Measurements from ENCODE around the gene GSTK1.
A peak's percentile ranks its signal among the peaks of the same experiment; 100 is the strongest.

Gene GSTK1

GRCh38 chr7:143240291-143241168, 22.7 kb upstream of the GSTK1 start:
- in situ Hi-C loops (cut with HindIII; ENCODE audit: low pct_ligation_motif_present, low sequenced_read_pairs) = no loop called here

GRCh38 chr7:143242306-143242705, 20.9 kb upstream of the GSTK1 start:
- no peaks in the 10 kb centered on the region for H3K27me3 ChIP-seq (replicated peaks)
- no peak for DNase-seq
- H3K36me3 ChIP-seq (replicated peaks) = no peaks in the 10 kb centered on the region
- H3K4me3 ChIP-seq (ENCODE audit: low read depth, low read length) = no peak overlapping the region
- in situ Hi-C loops (cut with HindIII; ENCODE audit: low pct_ligation_motif_present, low sequenced_read_pairs) = no loop called here
- H3K27ac ChIP-seq = no peak overlapping the region
- TF ChIP-seq CTCF (IDR thresholded peaks at IDR 0.05; ENCODE audit: low read depth, low read length, missing control alignments) = no peak

More at GRCh38 chr7:143240291-143241168, 22.7 kb upstream of the GSTK1 start:
- H3K4me3 ChIP-seq (ENCODE audit: low read depth, low read length) = no peak overlapping the region
- H3K36me3 ChIP-seq (replicated peaks) = no peaks in the 10 kb centered on the region
- H3K27me3 ChIP-seq (replicated peaks) = no peaks in the 10 kb centered on the region
- H3K27ac ChIP-seq = peak overlapping the region; percentile 70
- TF ChIP-seq CTCF (IDR thresholded peaks at IDR 0.05; ENCODE audit: low read depth, low read length, missing control alignments) = peak; percentile 88
- peak; percentile 89 for DNase-seq

DNA sequence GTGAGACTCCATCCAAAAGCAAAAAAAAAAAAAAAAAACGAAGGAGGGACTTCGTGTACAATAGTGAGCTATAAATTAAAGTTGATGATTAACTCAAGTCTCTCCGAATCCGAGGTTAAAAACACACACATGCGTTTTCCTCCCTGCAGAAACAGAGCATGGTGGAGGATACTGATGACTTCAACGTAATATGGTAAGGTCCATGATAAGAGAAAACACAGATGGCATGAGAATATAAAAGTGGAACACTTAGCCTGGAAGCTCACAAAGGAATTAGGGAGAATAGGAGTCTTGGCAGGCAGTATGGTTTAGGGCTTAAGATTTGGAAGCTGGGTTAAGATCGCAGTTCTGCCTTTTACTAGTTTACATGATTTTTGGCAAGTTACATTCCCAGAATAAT, 20.1 kb upstream of the GSTK1 start:
- H3K36me3 ChIP-seq (replicated peaks) = no peaks in the 10 kb centered on the region
- in situ Hi-C loops (cut with HindIII; ENCODE audit: low pct_ligation_motif_present, low sequenced_read_pairs) = no loop called here

DNA sequence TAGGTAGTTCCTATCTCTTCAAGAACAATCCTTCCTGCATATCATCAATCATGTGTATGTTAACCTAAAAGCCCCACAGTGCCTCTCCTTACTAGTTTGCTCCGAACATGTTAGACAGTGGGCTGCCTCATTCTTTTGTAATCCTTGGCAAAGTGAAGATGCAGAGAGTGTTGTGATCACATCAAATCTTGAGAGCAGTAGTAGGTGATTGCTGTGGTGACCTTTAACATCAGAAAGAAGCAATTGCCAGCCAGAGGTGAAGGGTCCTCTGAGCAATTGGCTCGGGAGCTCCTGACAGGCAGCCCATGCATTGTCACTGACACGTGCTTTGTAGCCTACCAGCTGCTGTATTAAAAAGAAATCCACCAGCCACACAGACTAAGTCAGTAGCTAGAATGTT, 19.6 kb upstream of the GSTK1 start:
- DNase-seq = no peak
- no peak overlapping the region for H3K4me3 ChIP-seq (ENCODE audit: low read depth, low read length)
- H3K36me3 ChIP-seq (replicated peaks) = no peaks in the 10 kb centered on the region
- no peak for TF ChIP-seq CTCF (IDR thresholded peaks at IDR 0.05; ENCODE audit: low read depth, low read length, missing control alignments)
- H3K27me3 ChIP-seq (replicated peaks) = no peaks in the 10 kb centered on the region
- no peak overlapping the region for H3K27ac ChIP-seq
- in situ Hi-C loops (cut with HindIII; ENCODE audit: low pct_ligation_motif_present, low sequenced_read_pairs) = no loop called here

More for the DNA sequence above, 20.1 kb upstream of the GSTK1 start:
- DNase-seq = no peak
- no peak overlapping the region for H3K27ac ChIP-seq
- H3K27me3 ChIP-seq (replicated peaks) = no peaks in the 10 kb centered on the region
- no peak for TF ChIP-seq CTCF (IDR thresholded peaks at IDR 0.05; ENCODE audit: low read depth, low read length, missing control alignments)
- H3K4me3 ChIP-seq (ENCODE audit: low read depth, low read length) = no peak overlapping the region

- no peak for TF ChIP-seq CTCF (IDR thresholded peaks at IDR 0.05; ENCODE audit: low read depth, low read length, missing control alignments)
- Histone ChIP-seq H3K4me3 (ENCODE audit: low read depth, low read length) (no peak overlapping the region), H3K27ac (no peak overlapping the region), H3K27me3 (replicated peaks) (no peaks in the 10 kb centered on the region), H3K36me3 (replicated peaks) (no peaks in the 10 kb centered on the region)
- in situ Hi-C loops (cut with HindIII; ENCODE audit: low pct_ligation_motif_present, low sequenced_read_pairs) = no loop called here
- no peak for DNase-seq
Observed at GRCh38 chr7:143244321-143244720, 18.9 kb upstream of the GSTK1 start.

Data from brain microvascular endothelial cell (primary cell).